CD4-positive, alpha-beta memory T cell (primary cell): Measurements from ENCODE around the gene MYCN. TPM values are rescaled to one million over a fixed set of nuclear protein-coding genes. Genes with fewer than 3 reads are reported as not detected.

ENCODE experiments used
- CTCF ChIA-PET: fragments of 350-600 bp; sonication (Branson Sonifier 250); formaldehyde crosslinking; loops from one replicate; lab custom pipeline; 2021; ENCODE audit warnings: inconsistent platforms; ENCODE audit not compliant: partially characterized antibody; lab: Charles Lee
- POLR2A ChIA-PET: fragments of 350-600 bp; sonication (Branson Sonifier 250); formaldehyde crosslinking; loops from one replicate; lab custom pipeline; 2021; ENCODE audit not compliant: partially characterized antibody; lab: Charles Lee
- DNase-seq, 5 donors: peaks; one replicate each; pipeline versions ENCODE4 v3.0.0 to v3.0.0-alpha.2; 2020 to 2022; ENCODE audit warnings: mixed read lengths in 1 of 5
- H3K27ac ChIP-seq: one replicate; pipeline ENCODE4 v1.7.0; 2013; ENCODE audit warnings: low read depth, low read length
- H3K27me3 ChIP-seq: 2 replicates; pipeline ENCODE4 v1.7.0; 2013; ENCODE audit warnings: mild to moderate bottlenecking, low read length, moderate library complexity; ENCODE audit not compliant: insufficient read depth
- H3K36me3 ChIP-seq: 2 replicates; pipeline ENCODE4 v1.7.0; 2013; ENCODE audit warnings: mild to moderate bottlenecking, low read length, moderate library complexity; ENCODE audit not compliant: insufficient read depth
- H3K4me1 ChIP-seq: 2 replicates; pipeline ENCODE4 v1.7.0; 2013; ENCODE audit warnings: mild to moderate bottlenecking, low read length, moderate library complexity; ENCODE audit not compliant: insufficient read depth
- H3K4me3 ChIP-seq, 2 donors: one replicate each; pipeline ENCODE4 v1.7.0; 2013; ENCODE audit warnings: low read length in 2 of 2, mild to moderate bottlenecking in 1 of 2
- H3K9me3 ChIP-seq, 2 donors: one replicate each; pipeline ENCODE4 v1.7.0; 2013; ENCODE audit warnings: low read length in 2 of 2, control low read depth in 1 of 2; ENCODE audit not compliant: control insufficient read depth in 1 of 2
- H3K27ac Mint-ChIP-seq, 7 donors: one replicate each; pipeline ENCODE4 v1.8.0; 2020 to 2021; ENCODE audit warnings: mixed read lengths in 7 of 7, mild to moderate bottlenecking in 6 of 7, inconsistent platforms in 3 of 7, moderate library complexity in 3 of 7
- H3K27me3 Mint-ChIP-seq, 2 donors: one replicate each; pipeline ENCODE4 v1.8.0; 2020 to 2021; ENCODE audit warnings: mixed read lengths in 2 of 2
- H3K36me3 Mint-ChIP-seq, 2 donors: one replicate each; pipeline ENCODE4 v1.8.0; 2020 to 2021; ENCODE audit warnings: mixed read lengths in 2 of 2, inconsistent platforms in 1 of 2, mild to moderate bottlenecking in 1 of 2
- H3K4me1 Mint-ChIP-seq, 4 donors: one replicate each; pipeline ENCODE4 v1.8.0; 2020 to 2021; ENCODE audit warnings: mixed read lengths in 4 of 4, mild to moderate bottlenecking in 1 of 4
- H3K4me3 Mint-ChIP-seq, 8 donors: one replicate each; pipeline ENCODE4 v1.8.0; 2020 to 2021; ENCODE audit warnings: mixed read lengths in 8 of 8, mild to moderate bottlenecking in 7 of 8, moderate library complexity in 6 of 8, inconsistent platforms in 3 of 8
- H3K9me3 Mint-ChIP-seq, 8 donors: one replicate each; pipeline ENCODE4 v1.8.0; 2020 to 2021; ENCODE audit warnings: mixed read lengths in 8 of 8, mild to moderate bottlenecking in 5 of 8, inconsistent platforms in 3 of 8, moderate library complexity in 1 of 8
- intact Hi-C: fragments of 100-400 bp; cut with micrococcal nuclease; formaldehyde crosslinking; loops from one replicate; pipeline ENCODE4 v1.15.1; 2023
- polyA plus RNA-seq, 2 donors: library from polyadenylated mRNA; unstranded; fragments of 300-500 nt; fragmentation: Illumina TruSeq; gene quantifications; one replicate each; pipeline ENCODE4 v1.2.3, GENCODE V29; 2021
- total RNA-seq, 2 experiments: library from RNA; stranded (reverse); gene quantifications; one replicate each; pipeline ENCODE4 v1.2.3, GENCODE V29; 2021

The MYCN gene
- total and polyA plus RNA-seq, 4 experiments from 2014 or later: 0.15 TPM; not detected in 3

DNA sequence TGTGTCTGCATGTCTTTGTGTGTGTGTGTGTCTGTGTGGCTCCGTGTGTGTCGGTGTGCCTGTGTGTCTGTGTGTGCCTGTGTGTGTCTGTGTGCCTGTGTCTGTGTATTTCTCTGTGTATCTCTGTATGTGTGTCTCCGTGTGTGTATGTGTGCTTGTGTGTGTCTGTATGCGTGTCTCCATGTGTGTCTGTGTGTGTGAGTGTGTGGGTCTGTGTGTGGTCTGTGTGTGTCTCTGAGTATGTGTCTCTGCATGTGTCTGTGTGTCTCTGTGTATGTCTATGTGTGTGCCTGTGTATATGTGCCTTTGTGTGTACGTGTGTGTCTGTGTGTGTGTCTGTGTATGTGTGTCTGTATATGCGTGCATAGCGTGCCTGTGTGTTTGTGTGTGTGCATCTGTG, 45.2 kb downstream of the MYCN start:
- Histone ChIP-seq H3K4me1 (no peaks in the 10 kb centered on the region), H3K4me3 (no peak overlapping the region), H3K9me3 (no peaks in the 10 kb centered on the region), H3K27ac (no peak overlapping the region), H3K36me3 (no peaks in the 10 kb centered on the region), H3K27me3 (no peaks in the 10 kb centered on the region)
- no peak for DNase-seq
- no peaks in the 10 kb centered on the region for H3K4me1 Mint-ChIP-seq
- H3K9me3 Mint-ChIP-seq: peaks cover 0 to 2% (median 0%) of the 10 kb centered on the region in 8 donors
- no peaks in the 10 kb centered on the region for H3K36me3 Mint-ChIP-seq
- no peak overlapping the region for H3K27ac Mint-ChIP-seq
- intact Hi-C loops: no loop called here
- H3K4me3 Mint-ChIP-seq: no peak overlapping the region
- no peaks in the 10 kb centered on the region for H3K27me3 Mint-ChIP-seq
- ChIA-PET CTCF (no interaction called here), POLR2A (no interaction called here)

DNA sequence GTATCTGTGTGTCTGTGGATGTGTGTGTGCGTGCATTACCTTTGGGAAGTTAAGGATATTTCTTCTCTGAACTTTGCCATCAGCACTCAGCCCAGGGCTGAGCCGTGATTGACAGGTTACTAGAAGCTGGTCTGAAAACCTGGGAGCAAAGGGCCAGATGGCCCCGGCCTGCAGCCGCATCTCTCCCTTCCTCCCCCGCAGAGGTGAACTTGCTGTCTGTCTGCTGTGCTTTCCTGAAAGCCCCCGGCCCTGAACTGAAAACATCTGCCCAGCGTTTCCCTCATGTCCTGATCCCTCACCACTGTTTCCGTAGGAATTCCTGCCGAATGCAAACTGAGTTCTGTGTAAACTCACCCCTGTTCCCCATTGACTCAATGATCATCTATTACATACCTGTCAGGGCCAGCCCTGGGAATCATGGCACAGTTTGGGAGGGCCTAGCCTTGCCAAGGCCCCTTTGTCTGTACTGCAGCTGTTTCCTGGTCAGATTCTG, 45.8 kb downstream of the MYCN start:
- POLR2A ChIA-PET: no interaction called here
- H3K9me3 Mint-ChIP-seq: peaks cover 0 to 2% (median 0%) of the 10 kb centered on the region in 8 donors
- no peak overlapping the region for H3K27ac ChIP-seq
- H3K27ac Mint-ChIP-seq: no peak overlapping the region
- no peaks in the 10 kb centered on the region for H3K9me3 ChIP-seq
- intact Hi-C loops: no loop called here
- H3K4me1 Mint-ChIP-seq: no peaks in the 10 kb centered on the region
- H3K27me3 Mint-ChIP-seq: no peaks in the 10 kb centered on the region
- no peaks in the 10 kb centered on the region for H3K36me3 ChIP-seq
- CTCF ChIA-PET: no interaction called here
- H3K27me3 ChIP-seq: no peaks in the 10 kb centered on the region
- no peak overlapping the region for H3K4me3 Mint-ChIP-seq
- no peaks in the 10 kb centered on the region for H3K36me3 Mint-ChIP-seq
- no peaks in the 10 kb centered on the region for H3K4me1 ChIP-seq
- no peak for DNase-seq
- no peak overlapping the region for H3K4me3 ChIP-seq

DNA sequence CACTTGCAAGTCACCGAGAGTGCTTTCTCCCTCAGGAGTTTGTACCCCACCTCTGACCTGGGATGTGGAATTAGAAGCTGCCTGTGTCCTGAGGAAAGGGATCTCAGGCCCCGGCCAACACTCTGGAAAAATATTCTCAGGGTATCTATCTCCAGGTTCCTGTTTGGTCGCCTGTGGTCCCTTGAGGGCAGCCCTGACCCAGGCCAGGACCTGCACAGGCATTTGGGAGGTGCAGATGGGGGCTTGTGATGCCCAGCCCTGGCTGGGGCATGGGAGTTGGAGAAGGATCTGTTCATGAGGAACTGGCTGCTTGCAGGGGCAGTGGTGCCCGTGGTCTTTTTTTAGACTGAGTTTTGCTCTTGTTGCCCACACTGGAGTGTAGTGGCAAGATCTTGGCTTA, 46.3 kb downstream of the MYCN start:
- POLR2A ChIA-PET: no interaction called here
- intact Hi-C loops: no loop called here

DNA sequence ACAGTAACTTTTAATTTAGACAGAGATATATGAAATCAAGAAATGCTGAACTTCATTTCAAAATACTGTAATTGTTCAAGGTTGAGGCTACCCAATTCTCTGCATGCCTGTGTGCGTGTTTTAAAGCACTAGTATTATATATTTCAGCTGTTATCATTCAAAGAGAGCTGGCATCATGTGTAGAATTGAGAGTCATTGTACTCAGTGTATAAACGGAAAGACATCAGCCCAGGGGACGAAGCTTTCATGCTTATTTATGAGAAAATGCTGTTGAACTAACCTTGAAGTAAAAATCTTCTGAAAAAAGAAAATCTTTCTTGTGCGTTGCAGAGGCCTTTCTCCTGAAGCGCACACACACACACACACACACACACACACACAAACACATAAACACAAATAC, 48.4 kb downstream of the MYCN start:
- H3K27ac Mint-ChIP-seq: no peak overlapping the region
- H3K36me3 Mint-ChIP-seq: no peaks in the 10 kb centered on the region
- no peaks in the 10 kb centered on the region for H3K27me3 ChIP-seq
- intact Hi-C loops: no loop called here
- no peak for DNase-seq
- H3K27me3 Mint-ChIP-seq: no peaks in the 10 kb centered on the region
- H3K4me3 ChIP-seq: no peak overlapping the region
- peaks cover 0 to 2% (median 0%) of the 10 kb centered on the region in 8 donors for H3K9me3 Mint-ChIP-seq
- H3K4me3 Mint-ChIP-seq: no peak overlapping the region
- ChIA-PET POLR2A (no interaction called here), CTCF (no interaction called here)
- H3K9me3 ChIP-seq: no peaks in the 10 kb centered on the region
- no peaks in the 10 kb centered on the region for H3K36me3 ChIP-seq
- H3K27ac ChIP-seq: no peak overlapping the region
- no peaks in the 10 kb centered on the region for H3K4me1 Mint-ChIP-seq
- no peaks in the 10 kb centered on the region for H3K4me1 ChIP-seq

More for the DNA sequence above, 46.3 kb downstream of the MYCN start:
- Mint-ChIP-seq H3K4me3 (no peak overlapping the region), H3K9me3 (peaks cover 0 to 1% (median 0%) of the 10 kb centered on the region in 8 donors), H3K27me3 (no peaks in the 10 kb centered on the region), H3K4me1 (no peaks in the 10 kb centered on the region), H3K36me3 (no peaks in the 10 kb centered on the region), H3K27ac (no peak overlapping the region)
- Histone ChIP-seq H3K4me1 (no peaks in the 10 kb centered on the region), H3K36me3 (no peaks in the 10 kb centered on the region), H3K4me3 (no peak overlapping the region), H3K27ac (no peak overlapping the region), H3K27me3 (no peaks in the 10 kb centered on the region), H3K9me3 (no peaks in the 10 kb centered on the region)
- no peak for DNase-seq
- CTCF ChIA-PET: no interaction called here

DNA sequence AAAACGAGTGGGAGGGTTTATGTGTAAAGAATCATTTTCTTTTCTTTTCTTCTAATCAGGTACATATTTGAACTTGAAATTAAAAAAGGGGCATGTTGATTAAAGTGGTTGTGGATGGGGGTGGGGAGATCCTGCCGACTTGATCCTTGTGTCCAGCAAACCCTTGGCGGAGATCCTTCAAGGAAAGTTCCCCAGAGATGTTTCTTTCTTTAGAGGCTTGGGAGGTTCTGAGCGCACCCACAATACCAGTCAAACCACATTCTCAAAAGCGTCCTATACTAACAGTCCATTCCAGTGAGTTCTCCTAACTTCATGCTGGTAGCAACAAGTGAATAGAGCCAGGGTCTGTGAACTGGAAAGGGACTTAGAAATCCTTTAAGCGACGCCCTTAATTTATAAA, 49.2 kb downstream of the MYCN start:
- no peak overlapping the region for H3K27ac Mint-ChIP-seq
- DNase-seq: no peak
- H3K36me3 ChIP-seq: no peaks in the 10 kb centered on the region
- H3K4me3 Mint-ChIP-seq: no peak overlapping the region
- intact Hi-C loops: no loop called here
- H3K4me1 Mint-ChIP-seq: no peaks in the 10 kb centered on the region
- H3K36me3 Mint-ChIP-seq: no peaks in the 10 kb centered on the region
- no peak overlapping the region for H3K4me3 ChIP-seq
- no peaks in the 10 kb centered on the region for H3K9me3 ChIP-seq
- H3K27me3 Mint-ChIP-seq: no peaks in the 10 kb centered on the region
- H3K27me3 ChIP-seq: no peaks in the 10 kb centered on the region
- H3K4me1 ChIP-seq: no peaks in the 10 kb centered on the region
- H3K9me3 Mint-ChIP-seq: peaks cover 0 to 2% (median 0%) of the 10 kb centered on the region in 8 donors
- H3K27ac ChIP-seq: no peak overlapping the region
- ChIA-PET CTCF (no interaction called here), POLR2A (no interaction called here)

DNA sequence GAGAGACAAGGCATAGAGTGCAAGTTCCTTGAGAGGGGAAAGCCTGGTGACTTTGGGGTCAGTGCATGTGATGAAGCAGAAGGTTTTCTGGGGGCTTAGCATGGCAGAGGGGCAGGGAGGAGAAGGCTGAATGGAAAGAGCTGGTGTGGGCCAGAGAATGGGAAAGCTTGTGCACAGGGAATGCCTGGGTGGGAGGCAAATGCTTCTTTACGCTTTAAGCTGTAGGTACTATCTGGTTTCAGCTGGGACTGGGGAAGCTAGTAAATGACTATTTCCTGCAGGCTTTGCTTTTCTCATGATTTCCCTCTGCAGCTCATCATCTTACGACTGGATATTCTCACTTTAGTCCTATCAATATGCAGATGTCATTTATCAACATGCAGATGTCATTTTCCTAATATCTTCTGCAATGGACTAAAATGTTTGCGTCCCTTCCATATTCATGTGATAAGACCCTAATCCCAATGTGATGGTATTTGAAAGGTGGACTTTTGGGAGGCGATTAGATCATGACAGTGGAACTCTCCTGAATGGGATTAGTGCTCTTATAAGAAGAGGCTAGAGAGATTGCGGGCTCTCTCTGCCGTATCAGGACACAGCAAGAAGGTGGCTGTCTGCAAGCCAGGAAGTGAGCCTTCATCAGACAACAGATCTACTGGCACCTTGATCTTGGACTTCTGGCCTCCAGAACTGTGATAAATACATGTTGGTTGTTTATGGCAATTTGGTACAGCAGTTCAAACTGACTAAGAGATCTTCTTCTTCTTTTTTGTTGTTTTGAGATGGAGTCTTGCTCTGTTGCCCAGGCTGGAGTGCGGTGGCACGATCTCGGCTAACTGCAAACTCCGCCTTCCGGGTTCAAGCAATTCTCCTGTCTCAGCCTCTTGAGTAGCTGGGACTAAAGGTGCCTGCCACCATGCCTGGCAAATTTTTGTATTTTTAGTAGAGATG, 50.1 kb downstream of the MYCN start:
- intact Hi-C loops: no loop called here
- no peak overlapping the region for H3K27ac ChIP-seq
- H3K36me3 ChIP-seq: no peaks in the 10 kb centered on the region
- Mint-ChIP-seq H3K4me1 (no peaks in the 10 kb centered on the region), H3K9me3 (peaks cover 0 to 2% (median 0%) of the 10 kb centered on the region in 8 donors), H3K27me3 (no peaks in the 10 kb centered on the region), H3K36me3 (no peaks in the 10 kb centered on the region), H3K4me3 (no peak overlapping the region), H3K27ac (no peak overlapping the region)
- no peaks in the 10 kb centered on the region for H3K4me1 ChIP-seq
- H3K27me3 ChIP-seq: no peaks in the 10 kb centered on the region
- CTCF ChIA-PET: no interaction called here
- no peaks in the 10 kb centered on the region for H3K9me3 ChIP-seq
- DNase-seq: no peak
- no peak overlapping the region for H3K4me3 ChIP-seq
- POLR2A ChIA-PET: no interaction called here

DNA sequence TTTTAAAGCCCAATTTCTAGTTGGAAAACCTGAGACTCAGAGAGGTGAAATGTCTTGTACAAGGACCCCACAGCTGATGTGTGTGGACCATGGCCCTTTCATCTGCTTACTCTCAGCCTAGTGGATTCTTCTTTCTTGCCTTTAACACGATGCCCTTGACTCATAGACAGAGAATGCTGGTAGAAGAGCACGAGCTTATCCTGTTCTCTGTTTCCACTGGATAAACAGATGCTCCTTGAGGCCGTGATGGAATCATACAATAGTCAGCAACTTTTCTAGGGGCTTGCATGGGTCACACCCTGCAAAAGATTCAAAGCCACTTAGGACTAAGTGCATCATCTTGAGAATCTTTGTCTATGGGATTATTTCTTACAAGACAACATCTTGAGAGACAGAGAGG, 50.9 kb downstream of the MYCN start:
- no peak overlapping the region for H3K4me3 Mint-ChIP-seq
- ChIA-PET POLR2A (no interaction called here), CTCF (no interaction called here)

More for the DNA sequence above, 50.9 kb downstream of the MYCN start:
- peaks cover 0 to 5% (median 0%) of the 10 kb centered on the region in 8 donors for H3K9me3 Mint-ChIP-seq
- H3K27ac Mint-ChIP-seq: no peak overlapping the region
- H3K4me1 ChIP-seq: no peaks in the 10 kb centered on the region
- no peaks in the 10 kb centered on the region for H3K36me3 Mint-ChIP-seq
- no peaks in the 10 kb centered on the region for H3K36me3 ChIP-seq
- DNase-seq: no peak
- no peak overlapping the region for H3K4me3 ChIP-seq
- H3K27me3 Mint-ChIP-seq: no peaks in the 10 kb centered on the region
- no peak overlapping the region for H3K27ac ChIP-seq
- no peaks in the 10 kb centered on the region for H3K9me3 ChIP-seq
- H3K27me3 ChIP-seq: no peaks in the 10 kb centered on the region
- no peaks in the 10 kb centered on the region for H3K4me1 Mint-ChIP-seq
- intact Hi-C loops: no loop called here
